ENCODE measurements around the gene MSRB1. TPM values are rescaled to one million over a fixed set of nuclear protein-coding genes. Genes with fewer than 3 reads are reported as not detected.

The MSRB1 gene
- total and polyA plus RNA-seq, 7 donors: 17.8 to 136 (median 35.7) TPM

- Histone ChIP-seq H3K27ac (no peak overlapping the region), H3K4me1 (peaks cover 0 to 10% (median 6%) of the 10 kb centered on the region in 4 donors), H3K27me3 (peaks cover 33 to 78% (median 53%) of the 10 kb centered on the region in 3 donors), H3K4me3 (no peak overlapping the region), H3K36me3 (no peaks in the 10 kb centered on the region), H3K9me3 (no peaks in the 10 kb centered on the region)
- DNase-seq: no peak
- TF ChIP-seq POLR2AphosphoS5 (IDR thresholded peaks at IDR 0.05) (no peak), EP300 (IDR thresholded peaks at IDR 0.05) (no peak), CTCF (IDR thresholded peaks at IDR 0.05) (no peak), POLR2A (IDR thresholded peaks at IDR 0.05) (no peak)
- intact Hi-C loops (cut with DNase I): no loop called here
- 70 to 80% methylated on average over 25 of the region's 25 CpGs for WGBS, 2 donors
Measured at GRCh38 chr16:1915732-1916639, 27.0 kb downstream of the MSRB1 start.

- H3K36me3 ChIP-seq: no peaks in the 10 kb centered on the region
- WGBS, 2 donors: 56 to 62% methylated on average over 8 of the region's 8 CpGs
- no peak overlapping the region for H3K27ac ChIP-seq
- intact Hi-C loops (cut with DNase I): no loop called here
- TF ChIP-seq POLR2A (IDR thresholded peaks at IDR 0.05) (no peak), EP300 (IDR thresholded peaks at IDR 0.05) (no peak), POLR2AphosphoS5 (IDR thresholded peaks at IDR 0.05) (no peak), CTCF (IDR thresholded peaks at IDR 0.05) (no peak)
- DNase-seq: no peak
- H3K4me3 ChIP-seq: no peak overlapping the region
- peaks cover 0 to 10% (median 6%) of the 10 kb centered on the region in 4 donors for H3K4me1 ChIP-seq
- H3K9me3 ChIP-seq: no peaks in the 10 kb centered on the region
- H3K27me3 ChIP-seq: peaks cover 29 to 71% (median 44%) of the 10 kb centered on the region in 3 donors
Measured at GRCh38 chr16:1914988-1915387, 28.0 kb downstream of the MSRB1 start.

GRCh38 chr16:1914084-1914608, 28.9 kb downstream of the MSRB1 start:
- WGBS, 2 donors: 23 to 43% methylated on average over 15 of the region's 15 CpGs
- TF ChIP-seq POLR2AphosphoS5 (IDR thresholded peaks at IDR 0.05) (no peak), EP300 (IDR thresholded peaks at IDR 0.05) (no peak), CTCF (IDR thresholded peaks at IDR 0.05) (no peak), POLR2A (IDR thresholded peaks at IDR 0.05) (no peak)
- Histone ChIP-seq H3K4me1 (peaks cover 0 to 10% (median 6%) of the 10 kb centered on the region in 4 donors), H3K9me3 (no peaks in the 10 kb centered on the region), H3K27me3 (peaks cover 23 to 71% (median 40%) of the 10 kb centered on the region in 3 donors), H3K27ac (no peak overlapping the region), H3K36me3 (no peaks in the 10 kb centered on the region), H3K4me3 (no peak overlapping the region)
- DNase-seq: no peak
- intact Hi-C loops (cut with DNase I): no loop called here

- TF ChIP-seq CTCF (IDR thresholded peaks at IDR 0.05): no peak
- TF ChIP-seq EP300 (IDR thresholded peaks at IDR 0.05): no peak
- no peak for TF ChIP-seq POLR2AphosphoS5 (IDR thresholded peaks at IDR 0.05)
- TF ChIP-seq POLR2A (IDR thresholded peaks at IDR 0.05): no peak
- Histone ChIP-seq H3K4me3 (no peak overlapping the region), H3K27me3 (peaks cover 19 to 71% (median 40%) of the 10 kb centered on the region in 3 donors), H3K4me1 (peaks cover 0 to 10% (median 3%) of the 10 kb centered on the region in 4 donors), H3K9me3 (no peaks in the 10 kb centered on the region), H3K36me3 (no peaks in the 10 kb centered on the region), H3K27ac (no peak overlapping the region)
- intact Hi-C loops (cut with DNase I): no loop called here
- WGBS, 2 donors: 11 to 49% methylated on average over 21 of the region's 21 CpGs
- no peak for DNase-seq
Measured at GRCh38 chr16:1913327-1914083, 29.5 kb downstream of the MSRB1 start.

Data from sigmoid colon (tissue), 7 donors.